Pancreas (tissue), 10 donors: ENCODE measurements around the gene FBXO11. TPM values are rescaled to one million over a fixed set of nuclear protein-coding genes. Genes with fewer than 3 reads are reported as not detected.
A peak's percentile ranks its signal among the peaks of the same experiment; 100 is the strongest.

Source experiments
- ATAC-seq, 4 donors: fragments of 200-7000 bp; cut with Tn5 transposase; one replicate each; pipeline versions ENCODE4 v1.8.0 to v1.9.1; 2020; ENCODE audit warnings: mild to moderate bottlenecking in 4 of 4, moderate library complexity in 4 of 4
- DNase-seq, 6 donors: peaks; one replicate each; pipeline ENCODE4 v3.0.0-alpha.2; 2020
- FAIRE-seq: peaks from 2 replicates; lab custom pipeline; 2012; peaks lifted over from hg19 to GRCh38; lab: Jason Lieb, UNC
- H3K27ac ChIP-seq, 4 donors: fragments of 200-600 bp; sonication (generic); 1 replicate in 3 of 4; 2 replicates in 1 of 4; pipeline versions ENCODE4 v1.5.0 to v1.8.0; 2020
- H3K27me3 ChIP-seq, 4 donors: fragments of 200-600 bp; one replicate each; pipeline ENCODE4 v1.8.0; 2021
- H3K36me3 ChIP-seq, 3 donors: fragments of 200-600 bp; sonication (generic) in 1 of 3; one replicate each; pipeline versions ENCODE4 v1.5.0 to v1.8.0; 2020 to 2021
- H3K4me1 ChIP-seq, 3 donors: fragments of 200-600 bp; one replicate each; pipeline ENCODE4 v1.8.0; 2021
- H3K4me3 ChIP-seq, 4 donors: fragments of 200-600 bp; sonication (generic) in 2 of 4; one replicate each; pipeline versions ENCODE4 v1.5.0 to v1.8.0; 2020 to 2021
- H3K9me3 ChIP-seq, 4 donors: fragments of 200-600 bp; one replicate each; pipeline ENCODE4 v1.8.0; 2021
- CTCF ChIP-seq, 4 donors: fragments of 200-600 bp; sonication (generic) in 3 of 4; IDR thresholded peaks; one replicate each; pipeline versions ENCODE4 v1.5.0 to v1.8.0; 2021; ENCODE audit warnings: antibody characterized with exemption in 4 of 4
- WGBS, 2 donors: extraction: QIAGEN DNeasy Blood & Tissue Kit; methylation state at CpG; one replicate each; pipeline ENCODE4 v1.1.7; 2013; 5-methylcytosine and 5-hydroxymethylcytosine counted together
- intact Hi-C, 3 donors: fragments of 100-400 bp; cut with DNase I; formaldehyde crosslinking; loops; one replicate each; pipeline versions ENCODE4 v1.11.1 to v1.14.2; 2022
- polyA plus RNA-seq, 2 donors: library from polyadenylated mRNA; stranded (reverse); fragments of 200-250 nt; gene quantifications; one replicate each; pipeline ENCODE4 v1.2.3, GENCODE V29; 2013
- total RNA-seq, 6 donors: library from RNA; stranded (reverse); fragmentation: NEBNext Ultra II Directional in 4 of 6; extraction: Animal tissue kit (Norgen Biotek cat#: 25700) in 4 of 6; gene quantifications; one replicate each; pipeline versions ENCODE4 v1.2.1 to v1.2.4, GENCODE V29; 2021 to 2023
- donor health status: healthy with polysubstance abuse.
- donor health status: DM: no; HTN: no; CAD: no; lungs with moderate emphysema.
- donor health status: DM: no; HTN: no; CAD: no.
- donor health status: control.
- donor health status: control.
- donor health status: Bipolar disorder and iron deficiency.
- donor health status: DM: yes; HTN: yes; CAD: no.
- donor health status: DM: no; HTN: no; CAD: no.
- donor health status: DM: no; HTN: no; CAD: no.
- donor health status: DM: yes; HTN: yes; CAD: no.

FBXO11 gene
- total and polyA plus RNA-seq, 8 donors: 15.2 to 40.1 (median 24.8) TPM

- Histone ChIP-seq H3K27me3 (no peaks in the 10 kb centered on the region), H3K36me3 (peaks cover 0 to 33% (median 17%) of the 10 kb centered on the region in 3 donors), H3K27ac (no peak overlapping the region), H3K4me1 (no peaks in the 10 kb centered on the region), H3K4me3 (no peak overlapping the region), H3K9me3 (no peaks in the 10 kb centered on the region)
- WGBS, 2 donors: 78 to 83% methylated on average over 2 of the region's 2 CpGs
- DNase-seq: no peak
- ATAC-seq: no peak
- no peak for FAIRE-seq
- TF ChIP-seq CTCF (IDR thresholded peaks at IDR 0.05): no peak
- intact Hi-C loops: no loop called here
Measured at GRCh38 chr2:47796090-47796697, 110.1 kb downstream of the FBXO11 start.

- no peaks in the 10 kb centered on the region for H3K27me3 ChIP-seq
- peaks cover 0 to 5% (median 4%) of the 10 kb centered on the region in 3 donors for H3K4me1 ChIP-seq
- WGBS, 2 donors: 91 to 92% methylated on average over 7 of the region's 7 CpGs
- no peak for TF ChIP-seq CTCF (IDR thresholded peaks at IDR 0.05)
- no peak for FAIRE-seq
- no peaks in the 10 kb centered on the region for H3K36me3 ChIP-seq
- ATAC-seq: no peak
- intact Hi-C loops: no loop called here
- no peak for DNase-seq
- H3K27ac ChIP-seq: no peak overlapping the region
- H3K9me3 ChIP-seq: no peaks in the 10 kb centered on the region
- H3K4me3 ChIP-seq: no peak overlapping the region
Measured at GRCh38 chr2:47785986-47786385, 120.3 kb downstream of the FBXO11 start.

GRCh38 chr2:47784352-47784851, 121.9 kb downstream of the FBXO11 start:
- intact Hi-C loops: no loop called here
- no peak for FAIRE-seq
- peaks cover 0 to 4% (median 0%) of the 10 kb centered on the region in 3 donors for H3K4me1 ChIP-seq
- H3K9me3 ChIP-seq: no peaks in the 10 kb centered on the region
- peak in 1 of 6 donors; percentile 5 for DNase-seq
- no peak for TF ChIP-seq CTCF (IDR thresholded peaks at IDR 0.05)
- H3K27me3 ChIP-seq: no peaks in the 10 kb centered on the region
- peak overlapping the region; percentile 51 to 82 (median 64) for H3K4me3 ChIP-seq
- ATAC-seq: no peak
- peak overlapping the region in 3 of 4 donors; percentile 82 to 92 (median 92) for H3K27ac ChIP-seq
- WGBS, 2 donors: 32 to 37% methylated on average over 28 of the region's 28 CpGs
- no peaks in the 10 kb centered on the region for H3K36me3 ChIP-seq

GRCh38 chr2:47783486-47784351, 122.6 kb downstream of the FBXO11 start:
- DNase-seq (peak; percentile 50 to 87 (median 70)), FAIRE-seq (no peak), ATAC-seq (peak; percentile 27 to 52 (median 42))
- 1% methylated on average over 61 to 70 of the region's 71 CpGs for WGBS, 2 donors
- Histone ChIP-seq H3K27ac (peak overlapping the region; percentile 82 to 92 (median 92)), H3K36me3 (no peaks in the 10 kb centered on the region), H3K4me3 (peak overlapping the region; percentile 51 to 82 (median 64)), H3K27me3 (no peaks in the 10 kb centered on the region), H3K9me3 (no peaks in the 10 kb centered on the region), H3K4me1 (peaks cover 0 to 4% (median 0%) of the 10 kb centered on the region in 3 donors)
- intact Hi-C loops: no loop called here
- TF ChIP-seq CTCF (IDR thresholded peaks at IDR 0.05): no peak
